Mesendoderm (in vitro differentiated cells): ENCODE results near the gene ARRB1.

Experiments
- DNase-seq: peaks from one replicate; pipeline ENCODE4 v3.0.0; 2013
- H2AK5ac ChIP-seq: 2 replicates; pipeline ENCODE4 v1.6.1; 2013; ENCODE audit warnings: low read length, inconsistent platforms
- H2BK120ac ChIP-seq: 2 replicates; pipeline ENCODE4 v1.6.1; 2013; ENCODE audit warnings: low read depth, mild to moderate bottlenecking, low read length, moderate library complexity, mixed read lengths
- H2BK15ac ChIP-seq: replicated peaks from 2 replicates; pipeline ENCODE4 v1.6.1; 2013; ENCODE audit warnings: low read depth, mild to moderate bottlenecking, moderate library complexity
- H2BK5ac ChIP-seq: 2 replicates; pipeline ENCODE4 v1.6.1; 2013; ENCODE audit warnings: low read length, inconsistent platforms
- H3K18ac ChIP-seq: 2 replicates; pipeline ENCODE4 v1.6.1; 2013; ENCODE audit warnings: mild to moderate bottlenecking, low read length, mixed read lengths
- H3K23ac ChIP-seq: one replicate; pipeline ENCODE4 v1.6.1; 2013; ENCODE audit warnings: low read length
- H3K27ac ChIP-seq: 2 replicates; pipeline ENCODE4 v1.5.1; 2013; ENCODE audit warnings: low read depth, mild to moderate bottlenecking, inconsistent platforms, low read length, moderate library complexity
- H3K27me3 ChIP-seq: 2 replicates; pipeline ENCODE4 v1.6.1; 2013; ENCODE audit warnings: low read length, control low read depth, mild to moderate bottlenecking, inconsistent platforms; ENCODE audit not compliant: insufficient read depth, poor library complexity
- H3K36me3 ChIP-seq: 2 replicates; pipeline ENCODE4 v1.6.1; 2013; ENCODE audit warnings: low read length, inconsistent platforms; ENCODE audit not compliant: control insufficient read depth, insufficient read depth
- H3K4ac ChIP-seq: one replicate; pipeline ENCODE4 v1.6.1; 2013; ENCODE audit warnings: low read depth, mild to moderate bottlenecking, low read length, moderate library complexity
- H3K4me1 ChIP-seq: 2 replicates; pipeline ENCODE4 v1.6.1; 2013; ENCODE audit warnings: low read depth, low read length, inconsistent platforms; ENCODE audit not compliant: control insufficient read depth
- H3K4me2 ChIP-seq: 2 replicates; pipeline ENCODE4 v1.6.1; 2013; ENCODE audit warnings: low read length
- H3K4me3 ChIP-seq: 2 replicates; pipeline ENCODE4 v1.5.1; 2013; ENCODE audit warnings: mild to moderate bottlenecking, low read length
- H3K56ac ChIP-seq: one replicate; pipeline ENCODE4 v1.6.1; 2013; ENCODE audit warnings: low read length
- H3K79me1 ChIP-seq: 2 replicates; pipeline ENCODE4 v1.6.1; 2013; ENCODE audit warnings: low read length, inconsistent platforms
- H3K79me2 ChIP-seq: 2 replicates; pipeline ENCODE4 v1.6.1; 2013; ENCODE audit warnings: mild to moderate bottlenecking, low read length; ENCODE audit not compliant: control insufficient read depth, insufficient read depth
- H3K9ac ChIP-seq: 2 replicates; pipeline ENCODE4 v1.6.1; 2013; ENCODE audit warnings: low read length, inconsistent platforms
- H4K5ac ChIP-seq: one replicate; pipeline ENCODE4 v1.6.1; 2013; ENCODE audit warnings: low read length
- H4K8ac ChIP-seq: one replicate; pipeline ENCODE4 v1.6.1; 2013; ENCODE audit warnings: low read depth, mild to moderate bottlenecking, control low read depth, low read length, moderate library complexity
- WGBS: extraction: QIAGEN DNeasy Blood & Tissue Kit; methylation state at CpG from one replicate; pipeline ENCODE4 v1.1.7; 2013; ENCODE audit warnings: low lambda C conversion rate, missing lambda C conversion rate; ENCODE audit not compliant: insufficient coverage; ENCODE audit errors: extremely low coverage; 5-methylcytosine and 5-hydroxymethylcytosine counted together

Gene ARRB1

DNA sequence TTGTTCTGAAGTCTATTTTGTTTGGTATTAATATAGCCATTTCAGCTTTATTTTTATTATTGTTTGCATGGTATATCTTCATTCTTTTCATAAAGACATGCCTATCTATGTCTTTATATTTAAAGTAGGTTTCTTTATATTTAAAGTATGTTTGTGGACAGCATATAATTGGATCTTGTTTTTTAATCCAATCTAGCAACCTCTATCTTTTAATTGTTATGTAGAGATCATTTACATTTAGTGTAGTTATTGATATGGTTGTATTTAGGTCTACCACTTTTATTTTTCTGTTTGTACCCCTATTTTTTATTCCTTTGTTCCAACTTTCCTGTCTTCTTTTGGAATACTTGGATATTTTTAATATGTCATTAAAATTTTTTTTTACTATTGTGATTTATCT is 97.1 kb downstream of the ARRB1 start:
- Histone ChIP-seq H3K9ac (no peak overlapping the region), H3K36me3 (no peaks in the 10 kb centered on the region), H3K18ac (no peak overlapping the region), H2BK120ac (no peak overlapping the region), H3K4me3 (no peak overlapping the region), H3K27me3 (no peaks in the 10 kb centered on the region), H3K4ac (no peak overlapping the region), H4K5ac (no peak overlapping the region), H3K27ac (no peak overlapping the region), H3K4me2 (no peak overlapping the region), H3K23ac (no peak overlapping the region), H2BK5ac (no peak overlapping the region), H2AK5ac (no peak overlapping the region), H2BK15ac (no peak overlapping the region), H3K4me1 (no peaks in the 10 kb centered on the region), H3K56ac (no peak overlapping the region), H4K8ac (no peak overlapping the region), H3K79me2 (no peaks in the 10 kb centered on the region), H3K79me1 (no peaks in the 10 kb centered on the region)
- DNase-seq = no peak

DNA sequence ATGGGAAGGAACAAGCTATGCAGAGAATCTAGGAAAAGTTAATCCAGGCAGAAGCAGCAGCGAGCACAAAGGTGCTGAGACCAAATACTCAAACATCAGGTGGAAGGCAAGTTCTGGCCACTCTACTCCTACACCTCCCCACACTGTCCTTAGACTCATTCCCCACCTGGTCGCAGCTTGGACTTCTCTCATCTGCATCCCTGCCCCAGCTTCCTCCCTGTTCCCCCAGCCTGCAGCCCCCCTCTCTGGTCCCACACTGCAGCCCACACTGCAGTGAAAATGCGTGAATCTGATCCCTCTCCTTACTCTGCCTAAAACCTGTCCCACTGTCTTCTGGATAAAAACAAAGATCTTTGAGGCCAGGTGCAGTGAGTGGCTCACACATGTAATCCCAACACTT is 101.8 kb downstream of the ARRB1 start:
- H3K23ac ChIP-seq = no peak overlapping the region
- H4K5ac ChIP-seq = no peak overlapping the region
- H2BK15ac ChIP-seq = no peak overlapping the region
- H3K36me3 ChIP-seq = no peaks in the 10 kb centered on the region
- no peak overlapping the region for H4K8ac ChIP-seq
- H2BK120ac ChIP-seq = no peak overlapping the region
- no peak overlapping the region for H3K4me3 ChIP-seq
- no peaks in the 10 kb centered on the region for H3K27me3 ChIP-seq
- WGBS = no CpG with 5 or more reads among the region's 3 CpGs
- no peaks in the 10 kb centered on the region for H3K79me2 ChIP-seq
- H3K4ac ChIP-seq = no peak overlapping the region
- no peaks in the 10 kb centered on the region for H3K79me1 ChIP-seq
- no peaks in the 10 kb centered on the region for H3K4me1 ChIP-seq
- no peak overlapping the region for H2AK5ac ChIP-seq
- no peak overlapping the region for H3K56ac ChIP-seq
- no peak overlapping the region for H3K18ac ChIP-seq
- no peak overlapping the region for H3K9ac ChIP-seq
- no peak overlapping the region for H3K27ac ChIP-seq
- H2BK5ac ChIP-seq = no peak overlapping the region
- DNase-seq = no peak
- no peak overlapping the region for H3K4me2 ChIP-seq

DNA sequence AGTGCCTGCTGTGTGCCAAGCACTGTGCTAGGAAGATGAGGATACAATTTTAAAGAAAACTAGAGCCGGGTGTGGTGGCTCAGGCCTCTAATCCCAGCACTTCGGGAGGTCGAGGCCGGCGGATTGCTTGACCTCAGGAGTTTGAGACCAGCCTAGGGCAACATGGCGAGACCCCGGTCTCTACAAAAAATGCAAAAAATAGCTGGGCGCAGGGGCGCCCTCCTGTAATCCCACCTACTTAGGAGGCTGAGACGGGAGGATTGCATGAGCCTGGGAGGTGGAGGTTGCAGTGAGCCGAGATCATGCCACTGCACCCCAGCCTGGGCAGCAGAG is 102.6 kb downstream of the ARRB1 start:
- Histone ChIP-seq H3K4me2 (no peak overlapping the region), H2BK5ac (no peak overlapping the region), H2AK5ac (no peak overlapping the region), H3K4me1 (no peaks in the 10 kb centered on the region), H2BK15ac (no peak overlapping the region), H3K79me1 (no peaks in the 10 kb centered on the region), H2BK120ac (no peak overlapping the region), H3K4ac (no peak overlapping the region), H4K8ac (no peak overlapping the region), H3K23ac (no peak overlapping the region), H3K36me3 (no peaks in the 10 kb centered on the region), H3K4me3 (no peak overlapping the region), H3K27ac (no peak overlapping the region), H3K56ac (no peak overlapping the region), H3K79me2 (no peaks in the 10 kb centered on the region), H3K18ac (no peak overlapping the region), H4K5ac (no peak overlapping the region), H3K9ac (no peak overlapping the region), H3K27me3 (peaks cover 3% of the 10 kb centered on the region)
- no peak for DNase-seq
- no CpG with 5 or more reads among the region's 11 CpGs for WGBS

DNA sequence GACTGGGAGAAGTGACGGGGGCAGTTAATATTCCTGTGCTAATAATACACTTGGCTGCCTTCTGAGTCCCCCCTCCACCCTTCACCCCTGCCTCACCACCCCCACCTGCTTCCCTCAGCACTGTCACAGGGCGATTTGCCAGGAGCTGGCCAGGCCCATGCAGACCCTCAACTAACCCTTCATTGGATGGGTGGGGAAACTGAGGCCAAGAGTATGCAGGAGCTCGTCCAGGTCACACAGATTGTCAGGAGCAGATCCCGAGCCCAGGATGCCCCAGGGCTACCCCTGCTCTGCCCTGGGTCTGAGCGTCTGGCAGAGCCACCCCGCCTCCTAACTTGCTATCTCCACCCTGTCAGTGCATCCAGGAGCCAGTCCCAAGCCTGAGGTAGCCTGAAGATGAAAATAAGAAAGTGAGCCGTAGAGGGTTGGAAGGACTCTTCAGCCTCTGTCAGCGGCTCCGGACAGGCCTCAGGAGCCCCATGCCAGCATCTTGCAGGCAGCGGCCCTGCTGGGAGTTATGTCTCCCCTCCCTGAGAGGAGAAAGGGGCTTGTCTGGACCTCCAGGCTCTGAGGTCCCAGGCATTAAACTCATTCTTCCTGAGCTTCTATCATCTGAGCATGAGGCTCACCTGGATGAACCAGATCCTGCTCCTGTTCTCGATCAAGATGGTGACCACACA is 104.7 kb downstream of the ARRB1 start:
- Histone ChIP-seq H4K8ac (no peak overlapping the region), H3K56ac (no peak overlapping the region), H3K4ac (no peak overlapping the region), H3K79me1 (no peaks in the 10 kb centered on the region), H2AK5ac (no peak overlapping the region), H3K4me1 (no peaks in the 10 kb centered on the region), H3K23ac (no peak overlapping the region), H2BK15ac (no peak overlapping the region), H2BK120ac (no peak overlapping the region), H3K27ac (no peak overlapping the region), H4K5ac (no peak overlapping the region), H3K9ac (no peak overlapping the region), H3K4me3 (no peak overlapping the region), H3K18ac (no peak overlapping the region), H3K4me2 (no peak overlapping the region), H3K36me3 (no peaks in the 10 kb centered on the region), H3K79me2 (no peaks in the 10 kb centered on the region), H2BK5ac (no peak overlapping the region), H3K27me3 (peaks cover 19% of the 10 kb centered on the region)
- WGBS = no CpG with 5 or more reads among the region's 11 CpGs
- DNase-seq = no peak

DNA sequence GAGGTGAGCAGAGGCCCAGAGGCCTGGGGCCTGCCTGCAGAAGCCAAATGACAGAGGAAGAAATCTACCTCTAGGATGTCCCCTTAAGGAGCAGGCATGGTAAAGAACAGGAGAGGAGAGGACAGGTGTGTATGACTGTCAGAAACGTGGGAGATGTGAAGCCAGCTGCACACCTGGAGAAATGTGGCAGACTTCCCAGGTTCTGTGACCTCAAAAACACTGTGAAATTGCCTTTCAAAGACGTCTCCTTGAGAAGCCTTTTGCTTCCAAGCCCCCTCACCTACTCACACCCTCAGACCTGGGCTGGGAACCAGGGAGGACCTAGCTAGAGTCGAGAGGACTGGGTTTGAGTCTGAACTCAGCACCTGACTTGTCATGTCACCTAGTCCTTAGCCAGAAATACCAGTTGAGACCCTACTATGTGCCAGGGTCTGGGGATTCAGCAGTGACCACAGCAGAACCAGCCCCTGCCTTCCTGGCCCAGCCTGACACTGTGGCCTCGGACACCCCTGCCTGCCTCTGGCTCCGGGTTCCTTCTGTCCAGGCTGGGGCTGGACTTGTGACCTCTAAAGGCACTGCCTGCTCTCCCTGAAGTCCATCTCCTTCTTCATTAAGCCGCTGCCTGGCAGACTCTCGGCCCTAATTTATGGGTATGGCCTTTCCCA is 105.3 kb downstream of the ARRB1 start:
- Histone ChIP-seq H3K27ac (no peak overlapping the region), H3K56ac (no peak overlapping the region), H3K4me1 (no peaks in the 10 kb centered on the region), H3K36me3 (no peaks in the 10 kb centered on the region), H2BK15ac (no peak overlapping the region), H4K5ac (no peak overlapping the region), H3K4me2 (no peak overlapping the region), H3K79me1 (no peaks in the 10 kb centered on the region), H3K4me3 (no peak overlapping the region), H3K9ac (no peak overlapping the region), H3K4ac (no peak overlapping the region), H4K8ac (no peak overlapping the region), H3K27me3 (peaks cover 19% of the 10 kb centered on the region), H2AK5ac (no peak overlapping the region), H3K79me2 (no peaks in the 10 kb centered on the region), H3K18ac (no peak overlapping the region), H3K23ac (no peak overlapping the region), H2BK120ac (no peak overlapping the region), H2BK5ac (no peak overlapping the region)
- no CpG with 5 or more reads among the region's 7 CpGs for WGBS
- no peak for DNase-seq
